GM23338 (cell line): ENCODE results near the gene REX1BD. TPM values are rescaled to one million over a fixed set of nuclear protein-coding genes. Genes with fewer than 3 reads are reported as not detected.

Experiments
- ATAC-seq: fragments of 200-7000 bp; cut with Tn5 transposase; 3 replicates; pipeline ENCODE4 v1.9.1; 2020
- DNase-seq: peaks from one replicate; pipeline ENCODE4 v3.0.0-alpha.2; 2015; ENCODE audit warnings: low spot score
- H2AFZ ChIP-seq: fragments of 200-600 bp; sonication (generic); 2 replicates; pipeline ENCODE4 v1.8.0; 2016; ENCODE audit warnings: antibody characterized with exemption, mild to moderate bottlenecking, moderate library complexity
- H3F3A ChIP-seq: fragments of 200-600 bp; sonication (generic); replicated peaks from 2 replicates; pipeline ENCODE4 v1.8.0; 2017; ENCODE audit warnings: antibody characterized with exemption, mixed run types, low read depth
- H3K27ac ChIP-seq: fragments of 200-600 bp; sonication (generic); 2 replicates; pipeline ENCODE4 v1.6.1; 2016; ENCODE audit warnings: low read depth
- H3K27me3 ChIP-seq: fragments of 200-600 bp; sonication (generic); 2 replicates; pipeline ENCODE4 v1.8.0; 2016; ENCODE audit warnings: mild to moderate bottlenecking, mixed run types, moderate library complexity; ENCODE audit not compliant: insufficient read depth
- H3K36me3 ChIP-seq: fragments of 200-600 bp; sonication (generic); 2 replicates; pipeline ENCODE4 v1.8.0; 2016; ENCODE audit warnings: mild to moderate bottlenecking; ENCODE audit not compliant: insufficient read depth
- H3K4me1 ChIP-seq: fragments of 200-600 bp; sonication (generic); 2 replicates; pipeline ENCODE4 v1.8.0; 2016; ENCODE audit warnings: mild to moderate bottlenecking, moderate library complexity; ENCODE audit not compliant: insufficient read depth
- H3K4me2 ChIP-seq: fragments of 200-600 bp; sonication (generic); 2 replicates; pipeline ENCODE4 v1.7.1; 2017; ENCODE audit warnings: mixed run types
- H3K4me3 ChIP-seq: fragments of 200-600 bp; sonication (generic); 2 replicates; pipeline ENCODE4 v1.6.1; 2016; ENCODE audit warnings: mixed run types
- H3K79me2 ChIP-seq: fragments of 200-600 bp; sonication (generic); replicated peaks from 2 replicates; pipeline ENCODE4 v1.8.0; 2017; ENCODE audit warnings: mild to moderate bottlenecking; ENCODE audit not compliant: insufficient read depth
- H3K9me2 ChIP-seq: fragments of 200-600 bp; sonication (generic); 2 replicates; pipeline ENCODE4 v1.8.0; 2017; ENCODE audit not compliant: insufficient read depth
- H4K20me1 ChIP-seq: fragments of 200-600 bp; sonication (generic); replicated peaks from 2 replicates; pipeline ENCODE4 v1.8.0; 2017; ENCODE audit warnings: mild to moderate bottlenecking; ENCODE audit not compliant: insufficient read depth
- H3K27ac Mint-ChIP-seq: 2 replicates; pipeline ENCODE4 v1.8.0; 2020; ENCODE audit warnings: inconsistent platforms, mild to moderate bottlenecking, moderate library complexity, mixed read lengths
- H3K27me3 Mint-ChIP-seq: 3 replicates; pipeline ENCODE4 v1.8.0; 2022; ENCODE audit warnings: low read depth, mild to moderate bottlenecking, moderate library complexity, mixed read lengths, inconsistent platforms; ENCODE audit not compliant: insufficient read depth, poor library complexity
- H3K36me3 Mint-ChIP-seq: 3 replicates; pipeline ENCODE4 v1.8.0; 2021; ENCODE audit warnings: low read depth, mild to moderate bottlenecking, inconsistent platforms, moderate library complexity, mixed read lengths
- H3K4me1 Mint-ChIP-seq: 3 replicates; pipeline ENCODE4 v1.8.0; 2020; ENCODE audit warnings: mild to moderate bottlenecking, inconsistent platforms, mixed read lengths
- H3K4me3 Mint-ChIP-seq: 3 replicates; pipeline ENCODE4 v1.8.0; 2021; ENCODE audit warnings: moderate library complexity, mild to moderate bottlenecking, inconsistent platforms, mixed read lengths
- H3K9me3 Mint-ChIP-seq: 3 replicates; pipeline ENCODE4 v1.8.0; 2020; ENCODE audit warnings: moderate library complexity, mild to moderate bottlenecking, inconsistent platforms, mixed read lengths
- CREB1 ChIP-seq: fragments of 250-450 bp; sonication (Bioruptor Pico); IDR thresholded peaks from 2 replicates; pipeline ENCODE4 v1.5.0; 2020; ENCODE audit warnings: low read depth, mild to moderate bottlenecking, moderate library complexity
- CTCF ChIP-seq, 2 experiments: fragments of 200-600 bp in 1 of 2; sonication (generic) in 1 of 2; conservative IDR thresholded peaks; 2 replicates each; pipeline versions ENCODE4 v1.5.1 to v1.6.1; 2016 to 2017; ENCODE audit warnings: antibody characterized with exemption in 2 of 2, low read depth in 2 of 2, mild to moderate bottlenecking in 2 of 2, moderate library complexity in 1 of 2
- ETS1 ChIP-seq: IDR thresholded peaks from 2 replicates; pipeline ENCODE4 v1.6.1; 2016; ENCODE audit warnings: antibody characterized with exemption
- EZH2 ChIP-seq: fragments of 200-600 bp; sonication (generic); IDR thresholded peaks from one replicate; pipeline ENCODE4 v1.8.0; 2017; ENCODE audit warnings: antibody characterized with exemption, mild to moderate bottlenecking, low read depth; ENCODE audit not compliant: unreplicated experiment
- EZH2phosphoT487 ChIP-seq: fragments of 200-600 bp; sonication (generic); IDR thresholded peaks from one replicate; pipeline ENCODE4 v1.8.1; 2018; ENCODE audit warnings: antibody characterized with exemption; ENCODE audit not compliant: unreplicated experiment
- JUNB ChIP-seq: IDR thresholded peaks from one replicate; pipeline ENCODE4 v1.6.1; 2016; ENCODE audit warnings: antibody characterized with exemption; ENCODE audit not compliant: unreplicated experiment
- NANOG ChIP-seq: IDR thresholded peaks from 2 replicates; pipeline ENCODE4 v1.6.1; 2016; ENCODE audit warnings: antibody characterized with exemption, borderline replicate concordance
- POLR2AphosphoS5 ChIP-seq: IDR thresholded peaks from 2 replicates; pipeline ENCODE4 v1.6.1; 2016; ENCODE audit warnings: antibody characterized with exemption, low read depth
- REST ChIP-seq: IDR thresholded peaks from one replicate; pipeline ENCODE4 v1.6.1; 2018; ENCODE audit warnings: antibody characterized with exemption; ENCODE audit not compliant: unreplicated experiment
- STAT1 ChIP-seq: IDR thresholded peaks from one replicate; pipeline ENCODE4 v1.6.1; 2016; ENCODE audit warnings: antibody characterized with exemption; ENCODE audit not compliant: unreplicated experiment
- ZNF114 ChIP-seq: fragments of 250-450 bp; sonication (Bioruptor Pico); IDR thresholded peaks from 2 replicates; pipeline ENCODE4 v1.5.0; 2020; ENCODE audit warnings: mild to moderate bottlenecking, moderate library complexity
- ZNF331 ChIP-seq: fragments of 250-450 bp; sonication (Bioruptor Pico); IDR thresholded peaks from 2 replicates; pipeline ENCODE4 v1.5.0; 2020; ENCODE audit warnings: low read depth, mild to moderate bottlenecking, moderate library complexity
- ZNF462 ChIP-seq: fragments of 250-450 bp; sonication (Bioruptor Pico); IDR thresholded peaks from 2 replicates; pipeline ENCODE4 v1.5.0; 2020; ENCODE audit warnings: mild to moderate bottlenecking, moderate library complexity
- polyA plus RNA-seq: library from polyadenylated mRNA; unstranded; fragments of >200 nt; fragmentation: Nextera tagmentation; extraction: Ambion mirVana; gene quantifications from 2 replicates; pipeline ENCODE4 v1.2.1, GENCODE V29; 2016
- total RNA-seq: library from RNA; depleted of rRNA; stranded (reverse); fragments of >200 nt; shearing (Covaris generic); gene quantifications from 2 replicates; pipeline ENCODE4 v1.2.3, GENCODE V29; 2014

Gene REX1BD
- total and polyA plus RNA-seq, 2 experiments from 2014 or later: 124 to 138 TPM

- no peak overlapping the region for H3K27ac ChIP-seq
- H2AFZ ChIP-seq: no peak overlapping the region
- H4K20me1 ChIP-seq: peaks cover 13% of the 10 kb centered on the region
- peaks cover 21% of the 10 kb centered on the region for H3K79me2 ChIP-seq
- peaks cover 10% of the 10 kb centered on the region for H3K27me3 Mint-ChIP-seq
- peaks cover 23% of the 10 kb centered on the region for H3K4me1 ChIP-seq
- no peaks in the 10 kb centered on the region for H3K36me3 ChIP-seq
- no peaks in the 10 kb centered on the region for H3K9me3 Mint-ChIP-seq
- no peak overlapping the region for H3K4me3 Mint-ChIP-seq
- no peak overlapping the region for H3K27ac Mint-ChIP-seq
- TF ChIP-seq EZH2phosphoT487: no peak
- TF ChIP-seq REST: no peak
- TF ChIP-seq ZNF114: no peak
- no peak for TF ChIP-seq ETS1
- TF ChIP-seq ZNF462 (CRISPR knock-in tag): no peak
- no peak for TF ChIP-seq CREB1 (CRISPR knock-in tag)
- no peak for TF ChIP-seq JUNB
- TF ChIP-seq ZNF331 (CRISPR knock-in tag): no peak
- TF ChIP-seq EZH2: no peak
- no peak for TF ChIP-seq CTCF (conservative IDR thresholded peaks at IDR 0.05; ENCODE audit: low read depth in 2 of 2)
- no peak for TF ChIP-seq NANOG
- no peak for TF ChIP-seq POLR2AphosphoS5
- no peak for TF ChIP-seq STAT1
- H3F3A ChIP-seq: no peaks in the 10 kb centered on the region; the same call in 1 of the 2 replicates
- H3K4me1 Mint-ChIP-seq: peaks cover 17% of the 10 kb centered on the region
- H3K27me3 ChIP-seq: peaks cover 7% of the 10 kb centered on the region
- H3K4me2 ChIP-seq: no peak overlapping the region
- no peak overlapping the region for H3K4me3 ChIP-seq
- DNase-seq (no peak), ATAC-seq (no peak)
- H3K36me3 Mint-ChIP-seq: peaks cover 4% of the 10 kb centered on the region; the same call in 1 of the 3 replicates
- H3K9me2 ChIP-seq: no peaks in the 10 kb centered on the region; the same call in 1 of the 2 replicates
These were observed 51.2 kb downstream of the REX1BD start for GRCh38 chr19:18639706-18640243.
